Esophagus squamous epithelium (tissue), 4 donors: ENCODE results near the gene MYH7B.

Experiments
- POLR2A ChIP-seq, 4 donors: fragments of 450-650 bp; IDR thresholded peaks; one replicate each; pipeline ENCODE4 v1.6.1; 2017; ENCODE audit warnings: antibody characterized with exemption in 4 of 4, mild to moderate bottlenecking in 4 of 4, moderate library complexity in 3 of 4
- TF ChIP-seq, protein P1 (sequence below), 6 experiments: fragments of 450-650 bp in 4 of 6; fragments of 200-600 bp in 2 of 6; sonication (generic) in 2 of 6; IDR thresholded peaks; one replicate each; pipeline ENCODE4 v1.5.1; 2016 to 2019; ENCODE audit warnings: antibody characterized with exemption in 6 of 6, mild to moderate bottlenecking in 4 of 6, moderate library complexity in 4 of 6

DNA sequence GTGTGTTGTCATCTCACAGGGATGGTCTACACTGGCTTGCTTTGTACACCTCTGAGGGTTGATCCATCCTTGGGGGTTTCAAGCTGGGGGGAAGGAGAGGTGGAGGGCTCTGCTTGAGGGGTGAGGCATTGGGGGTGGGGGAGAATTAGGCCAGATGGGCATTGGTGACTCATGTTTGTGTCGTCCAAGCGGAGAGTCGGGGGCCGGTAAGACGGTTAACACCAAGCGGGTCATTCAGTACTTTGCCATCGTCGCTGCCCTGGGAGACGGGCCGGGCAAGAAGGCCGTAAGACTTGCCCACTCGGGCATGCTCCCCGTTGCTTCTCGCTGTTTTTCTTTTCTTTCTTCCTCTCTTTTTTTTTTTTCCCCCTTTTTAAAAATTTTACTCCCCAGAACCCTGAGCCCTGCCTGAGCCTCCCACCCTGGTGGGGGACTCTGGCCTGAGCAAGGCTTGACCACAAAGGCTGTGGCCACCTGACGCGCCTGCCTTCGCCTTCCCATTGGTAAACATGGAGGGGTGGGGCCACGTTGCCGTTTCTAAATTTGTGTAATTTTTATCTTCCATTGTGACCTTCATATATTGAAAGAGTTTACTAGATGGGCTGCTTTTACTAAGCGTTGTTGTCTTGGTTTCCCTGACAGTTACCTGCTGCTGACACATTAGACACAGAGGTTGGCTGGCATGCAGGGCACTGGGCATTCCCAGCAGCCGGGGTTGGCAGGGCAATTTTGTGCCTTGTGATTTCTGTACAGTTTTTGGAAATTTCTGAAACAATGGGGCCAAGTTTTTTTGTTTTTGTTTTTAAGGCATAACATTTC lies 26.8 kb downstream of the MYH7B start:
- TF ChIP-seq, protein P1, sequence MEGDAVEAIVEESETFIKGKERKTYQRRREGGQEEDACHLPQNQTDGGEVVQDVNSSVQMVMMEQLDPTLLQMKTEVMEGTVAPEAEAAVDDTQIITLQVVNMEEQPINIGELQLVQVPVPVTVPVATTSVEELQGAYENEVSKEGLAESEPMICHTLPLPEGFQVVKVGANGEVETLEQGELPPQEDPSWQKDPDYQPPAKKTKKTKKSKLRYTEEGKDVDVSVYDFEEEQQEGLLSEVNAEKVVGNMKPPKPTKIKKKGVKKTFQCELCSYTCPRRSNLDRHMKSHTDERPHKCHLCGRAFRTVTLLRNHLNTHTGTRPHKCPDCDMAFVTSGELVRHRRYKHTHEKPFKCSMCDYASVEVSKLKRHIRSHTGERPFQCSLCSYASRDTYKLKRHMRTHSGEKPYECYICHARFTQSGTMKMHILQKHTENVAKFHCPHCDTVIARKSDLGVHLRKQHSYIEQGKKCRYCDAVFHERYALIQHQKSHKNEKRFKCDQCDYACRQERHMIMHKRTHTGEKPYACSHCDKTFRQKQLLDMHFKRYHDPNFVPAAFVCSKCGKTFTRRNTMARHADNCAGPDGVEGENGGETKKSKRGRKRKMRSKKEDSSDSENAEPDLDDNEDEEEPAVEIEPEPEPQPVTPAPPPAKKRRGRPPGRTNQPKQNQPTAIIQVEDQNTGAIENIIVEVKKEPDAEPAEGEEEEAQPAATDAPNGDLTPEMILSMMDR (IDR thresholded peaks at IDR 0.05) = no peak
- TF ChIP-seq POLR2A (IDR thresholded peaks at IDR 0.05) = no peak
